GM21717 (cell line): ENCODE results near the gene IER5L.
"Not testable (repeated sequence)": the region's sequence is repeated elsewhere in the genome, so short reads cannot be mapped to it uniquely, and the experiment has no call there.

ENCODE experiments used
- ATAC-seq: cut with Tn5 transposase; IDR thresholded peaks from one replicate; pipeline ENCODE4 v1.9.1; 2021; ENCODE audit warnings: mild to moderate bottlenecking, moderate library complexity; ENCODE audit not compliant: unreplicated experiment

The IER5L gene

DNA sequence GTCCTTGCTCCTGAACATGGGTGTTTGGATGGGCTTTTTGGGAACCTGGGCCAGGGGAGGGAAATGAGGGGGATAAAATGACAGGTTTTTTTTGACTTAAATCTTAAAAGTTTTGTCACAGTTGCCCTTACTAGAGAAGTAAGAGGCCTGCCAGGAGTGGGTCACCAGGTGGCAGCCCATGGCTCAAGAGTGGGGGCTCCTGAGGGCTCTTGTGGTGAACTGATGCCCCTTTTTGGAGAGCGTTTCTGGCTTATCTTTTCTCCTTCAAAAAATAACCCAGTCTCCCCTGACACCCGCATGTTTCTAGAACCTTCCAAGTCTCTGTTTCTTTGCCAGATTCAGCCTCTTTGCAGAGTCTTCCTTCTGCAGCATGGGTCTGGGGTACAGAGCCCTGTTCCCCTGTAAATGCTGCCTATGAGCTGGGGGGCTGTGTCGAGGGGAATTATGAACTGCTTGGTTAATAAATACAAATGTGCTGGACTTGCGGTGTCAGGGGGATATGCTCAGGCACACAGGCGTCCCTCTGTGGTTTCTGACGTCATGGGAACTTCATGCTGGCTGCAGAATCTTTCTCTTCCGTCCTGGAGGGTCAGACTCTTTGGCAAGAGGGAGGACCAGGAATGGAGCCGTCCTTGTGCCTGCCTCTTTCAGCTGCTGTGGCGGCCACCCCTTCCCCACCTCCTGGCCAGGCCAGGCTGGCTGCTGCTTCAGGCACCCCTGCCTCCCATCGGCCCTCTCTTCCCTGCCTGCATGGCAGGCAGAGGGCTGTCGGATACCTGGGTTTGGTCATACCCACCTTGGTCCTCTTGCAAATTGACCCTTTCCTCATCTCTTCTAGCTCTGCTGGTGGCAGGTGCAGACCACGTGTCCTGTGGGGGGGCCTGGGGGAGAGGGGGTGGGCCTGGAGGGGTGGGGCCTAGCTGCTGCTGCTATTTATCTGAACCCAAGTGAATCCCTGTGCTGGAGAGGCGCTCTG lies 36.7 kb downstream of the IER5L start:
- no peak for ATAC-seq

DNA sequence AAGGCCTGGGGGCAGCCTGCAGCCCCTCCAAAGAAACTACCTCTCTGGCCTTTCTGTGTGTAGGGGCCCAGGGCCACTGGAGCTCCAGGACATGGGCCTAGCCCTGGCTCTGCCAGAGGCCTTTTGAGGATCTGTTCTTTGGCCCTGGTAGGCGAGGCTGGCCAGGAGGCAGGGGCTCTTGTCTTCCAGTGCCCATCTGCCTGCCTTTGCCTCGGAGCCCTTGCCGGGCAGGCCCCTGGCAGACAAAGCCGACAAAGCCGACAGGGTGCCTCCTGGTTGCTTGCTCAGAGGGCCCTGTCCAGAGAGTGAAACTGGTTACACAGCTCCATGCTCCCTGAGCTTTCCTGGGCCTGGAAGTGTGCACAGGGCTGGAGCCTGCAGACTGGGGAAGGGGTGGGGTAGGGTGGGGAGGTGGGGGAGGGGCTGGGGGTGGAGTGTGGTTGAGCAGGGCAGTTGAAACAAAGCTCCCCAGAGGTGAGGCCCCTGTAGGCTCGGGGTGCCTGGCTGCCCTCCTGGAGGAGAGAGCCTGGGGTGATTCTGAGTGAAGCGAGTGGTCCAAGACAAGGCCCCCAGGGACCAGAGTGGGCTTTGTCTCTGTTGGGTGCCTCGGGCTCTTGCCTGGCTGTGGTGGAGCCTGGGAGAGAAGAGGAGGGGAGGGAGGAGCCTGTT lies 37.5 kb downstream of the IER5L start:
- peak; percentile 20 for ATAC-seq

DNA sequence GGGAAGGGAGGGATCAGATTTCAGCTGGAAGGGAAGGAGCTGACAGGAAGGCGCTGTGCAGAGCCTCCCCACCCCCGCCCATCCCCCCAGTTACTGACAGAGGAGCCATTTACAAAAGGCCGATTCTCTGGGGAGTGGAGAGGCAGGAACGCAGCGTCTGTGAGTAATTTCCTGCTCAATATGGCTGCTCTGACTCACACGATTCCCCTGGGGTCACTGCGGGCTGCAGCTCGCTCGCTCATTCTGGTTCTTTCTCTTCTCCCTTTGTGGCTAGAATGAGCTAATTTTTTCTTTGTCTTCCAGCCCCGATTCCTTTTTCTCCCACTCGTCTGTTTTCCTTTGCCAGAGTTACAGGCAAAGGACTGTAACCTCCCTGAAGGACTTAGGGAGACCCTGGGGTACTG lies 38.1 kb downstream of the IER5L start:
- peak; percentile 51 for ATAC-seq

- peak; percentile 9 for ATAC-seq
Measured at GRCh38 chr9:129139233-129139992, 38.6 kb downstream of the IER5L start.

- no peak for ATAC-seq
Measured at GRCh38 chr9:129138476-129139232, 39.4 kb downstream of the IER5L start.

DNA sequence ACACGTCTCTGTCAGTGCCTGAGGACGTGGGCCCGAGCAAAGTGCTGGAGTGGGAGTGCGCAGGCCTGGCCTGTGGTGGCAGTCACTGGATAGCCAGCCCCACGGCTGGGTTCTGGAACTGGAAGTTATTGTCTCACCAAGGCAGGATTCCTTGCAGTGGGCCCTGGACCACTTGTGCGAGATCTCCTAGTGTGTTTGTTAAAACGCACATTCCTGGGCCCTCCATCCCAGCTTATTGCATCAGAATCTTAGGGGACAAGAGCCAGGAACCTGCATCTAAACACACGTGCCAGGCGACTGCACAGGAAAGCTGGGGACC lies 40.0 kb downstream of the IER5L start:
- ATAC-seq = no peak

DNA sequence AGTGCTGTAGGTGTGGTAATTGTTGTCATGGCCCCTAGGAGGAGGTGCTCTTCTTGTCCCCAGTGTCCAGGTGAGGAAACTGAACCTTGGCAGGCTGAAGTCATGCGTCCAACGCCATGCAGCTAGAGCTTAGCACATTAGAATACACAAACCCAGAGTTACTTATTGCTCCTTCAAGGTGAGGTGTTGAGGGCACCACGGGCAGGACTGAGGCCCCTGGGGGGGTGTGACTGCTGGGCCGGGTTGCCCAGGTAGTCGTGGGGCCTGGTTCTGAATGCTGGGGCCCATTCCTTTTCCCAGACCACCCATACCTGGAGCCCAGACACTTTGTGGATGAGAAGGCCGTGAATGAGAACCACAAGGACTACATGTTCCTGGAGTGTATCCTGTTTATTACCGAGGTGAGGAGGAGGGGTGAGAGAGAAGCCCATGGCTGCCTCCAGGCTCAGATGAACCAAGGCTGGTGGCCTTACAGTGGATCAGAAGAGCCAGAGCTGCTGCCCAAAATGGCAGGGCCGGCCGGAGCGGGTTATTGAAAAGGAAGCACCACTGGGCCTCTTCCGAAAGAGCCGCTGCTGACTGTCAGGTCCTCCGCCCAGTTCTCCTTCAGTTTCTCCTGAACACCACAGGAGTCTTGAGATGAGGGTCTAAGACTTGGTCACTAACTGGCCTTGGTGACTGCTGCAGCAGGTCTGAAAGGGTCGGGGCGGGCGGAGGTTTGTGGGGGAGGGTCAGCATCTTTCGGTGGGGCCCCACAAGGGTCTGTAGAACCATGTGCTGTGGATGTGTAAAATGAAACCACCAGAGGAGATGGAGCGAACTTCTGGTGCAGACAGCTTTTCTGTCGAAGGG lies 40.5 kb downstream of the IER5L start:
- no peak for ATAC-seq

DNA sequence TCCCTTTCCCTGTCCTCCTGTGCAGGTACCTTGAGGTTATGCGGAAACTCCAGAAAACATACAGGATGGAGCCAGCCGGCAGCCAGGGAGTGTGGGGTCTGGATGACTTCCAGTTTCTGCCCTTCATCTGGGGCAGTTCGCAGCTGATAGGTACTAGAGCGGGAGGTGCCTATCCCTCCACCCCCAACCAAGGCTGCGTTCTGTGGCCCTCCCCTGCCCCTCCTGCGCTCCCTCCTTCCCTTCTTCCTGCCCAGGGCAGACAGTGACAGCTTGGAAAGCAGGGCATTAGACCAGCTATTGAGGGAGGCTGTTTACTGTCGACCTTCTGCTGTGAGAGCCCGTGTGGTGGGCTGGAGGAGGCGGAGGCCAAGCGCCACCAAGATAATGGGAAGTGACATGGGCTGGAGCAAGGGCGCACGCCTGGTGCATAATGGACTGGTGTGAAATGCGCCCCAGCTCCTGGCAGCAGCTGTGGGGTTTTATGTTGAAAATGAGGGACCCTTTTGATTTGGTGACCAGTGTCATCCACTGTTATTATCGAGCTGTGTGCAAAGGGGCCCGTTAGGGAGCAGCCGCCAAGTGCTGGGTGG lies 41.5 kb downstream of the IER5L start:
- no peak for ATAC-seq

- no peak for ATAC-seq
Measured at GRCh38 chr9:129135476-129135875, 42.6 kb downstream of the IER5L start.

DNA sequence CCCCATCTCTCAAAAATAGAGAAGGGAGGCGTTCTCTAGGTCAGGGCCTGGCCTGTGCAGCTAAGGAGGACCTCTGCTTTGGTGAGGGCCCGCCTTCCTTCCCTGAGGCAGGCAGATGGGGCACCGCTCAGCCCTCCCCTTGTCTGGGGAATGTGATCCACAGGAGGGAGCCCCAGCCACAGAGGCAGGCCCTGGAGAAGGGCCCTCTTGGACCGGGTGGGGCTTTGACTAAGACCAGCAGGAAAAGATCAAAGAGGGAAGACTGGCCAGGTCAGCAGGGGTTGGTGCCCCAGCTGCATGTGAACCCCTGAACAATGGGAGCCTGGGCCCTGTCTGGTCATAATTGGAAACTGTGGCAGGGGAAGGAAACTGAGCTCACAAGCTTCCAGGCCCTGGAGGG lies 45.0 kb downstream of the IER5L start:
- no peak for ATAC-seq

DNA sequence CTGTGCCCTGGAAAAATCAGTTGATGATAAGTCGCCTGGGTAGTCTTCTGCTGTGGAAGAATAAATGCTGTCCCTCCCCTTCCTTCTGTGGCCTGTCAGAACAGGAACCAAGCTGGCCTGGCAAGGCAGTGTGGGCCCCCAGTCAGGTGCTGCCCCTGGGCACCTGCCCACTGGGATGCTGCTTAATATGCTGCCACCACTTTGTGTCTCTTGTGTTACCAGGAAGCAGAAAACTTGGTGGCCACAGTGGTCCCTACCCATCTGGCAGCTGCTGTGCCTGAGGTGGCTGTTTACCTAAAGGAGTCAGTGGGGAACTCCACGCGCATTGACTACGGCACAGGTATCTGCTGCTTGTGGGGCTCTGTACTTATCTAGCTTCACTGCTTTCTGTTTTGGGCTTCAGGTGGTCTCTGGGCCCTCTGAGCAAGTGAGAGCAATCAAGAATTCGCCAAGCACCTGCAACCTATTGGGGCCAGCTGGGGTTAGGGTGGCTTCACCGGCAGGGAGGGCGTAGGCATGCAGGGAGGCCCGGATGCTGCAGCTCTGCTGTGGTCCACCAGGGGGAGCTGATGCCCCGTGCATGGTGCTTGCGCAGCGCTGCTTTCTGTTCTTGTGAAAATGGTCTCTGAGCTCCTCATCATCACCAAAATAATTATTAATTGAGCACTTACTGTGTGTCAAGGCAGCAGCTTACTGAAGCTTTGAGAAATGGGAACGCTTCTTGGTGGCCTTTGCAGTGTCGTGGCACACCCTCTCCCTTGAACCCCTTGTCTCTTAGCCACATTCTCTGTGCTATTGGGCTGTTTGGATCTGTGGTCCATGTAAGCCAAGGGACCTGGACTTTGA lies 46.5 kb downstream of the IER5L start:
- no peak for ATAC-seq

GRCh38 chr9:129130791-129131190 lies 47.3 kb downstream of the IER5L start:
- ATAC-seq = no peak

- ATAC-seq = not testable (repeated sequence)
Measured at GRCh38 chr9:129130271-129130670, 47.8 kb downstream of the IER5L start.

- ATAC-seq = no peak
Measured at GRCh38 chr9:129128689-129129088, 49.4 kb downstream of the IER5L start.

DNA sequence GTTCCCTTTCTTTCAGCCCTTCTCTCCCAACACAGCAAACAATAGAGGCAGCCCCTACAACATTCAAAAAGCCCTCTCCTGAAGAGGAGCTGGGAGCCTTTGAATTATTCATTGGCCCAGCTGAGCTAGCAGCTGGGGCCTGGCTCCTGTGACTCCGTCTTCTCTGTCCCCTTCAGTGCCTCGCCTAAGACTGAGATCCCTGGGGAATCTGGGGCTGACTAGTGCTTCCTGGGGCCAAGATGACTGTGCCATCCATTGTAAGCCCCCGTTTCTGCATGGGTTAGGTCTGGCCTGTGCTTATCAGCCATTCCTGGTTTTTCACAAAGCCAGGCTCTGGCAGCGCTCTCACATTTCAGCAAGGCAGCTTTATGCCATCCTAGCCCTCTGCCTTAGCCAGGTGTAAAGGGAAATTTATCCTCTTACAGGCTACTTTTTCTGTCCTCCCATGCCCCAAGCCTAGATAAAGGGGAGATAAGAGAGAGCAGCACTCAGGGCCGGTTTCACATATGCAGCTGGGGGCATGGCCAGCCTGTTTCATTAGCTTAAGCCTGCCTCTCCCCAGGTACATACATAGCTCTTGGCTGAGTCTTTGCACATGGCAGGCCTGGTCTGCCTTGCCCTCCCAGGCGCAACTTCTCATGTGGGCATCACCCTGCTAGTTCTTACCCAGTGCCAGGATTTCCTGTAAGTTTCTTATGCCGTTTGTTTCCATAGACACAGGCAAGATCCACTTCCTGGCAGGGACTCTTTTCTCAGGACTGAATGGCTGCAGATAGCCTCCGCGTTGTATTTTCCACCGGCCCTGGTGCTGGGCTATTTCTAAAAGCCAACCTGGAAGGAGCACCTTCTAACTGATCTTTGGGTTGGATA lies 51.1 kb downstream of the IER5L start:
- no peak for ATAC-seq
